ENCODE measurements around the gene JUNB. TPM values are rescaled to one million over a fixed set of nuclear protein-coding genes. Genes with fewer than 3 reads are reported as not detected.
A peak's percentile ranks its signal among the peaks of the same experiment; 100 is the strongest.

Gene JUNB
- polyA plus RNA-seq, 1 of the 3 experiments (the other 2 are of a cell fraction), result 224 TPM

DNA sequence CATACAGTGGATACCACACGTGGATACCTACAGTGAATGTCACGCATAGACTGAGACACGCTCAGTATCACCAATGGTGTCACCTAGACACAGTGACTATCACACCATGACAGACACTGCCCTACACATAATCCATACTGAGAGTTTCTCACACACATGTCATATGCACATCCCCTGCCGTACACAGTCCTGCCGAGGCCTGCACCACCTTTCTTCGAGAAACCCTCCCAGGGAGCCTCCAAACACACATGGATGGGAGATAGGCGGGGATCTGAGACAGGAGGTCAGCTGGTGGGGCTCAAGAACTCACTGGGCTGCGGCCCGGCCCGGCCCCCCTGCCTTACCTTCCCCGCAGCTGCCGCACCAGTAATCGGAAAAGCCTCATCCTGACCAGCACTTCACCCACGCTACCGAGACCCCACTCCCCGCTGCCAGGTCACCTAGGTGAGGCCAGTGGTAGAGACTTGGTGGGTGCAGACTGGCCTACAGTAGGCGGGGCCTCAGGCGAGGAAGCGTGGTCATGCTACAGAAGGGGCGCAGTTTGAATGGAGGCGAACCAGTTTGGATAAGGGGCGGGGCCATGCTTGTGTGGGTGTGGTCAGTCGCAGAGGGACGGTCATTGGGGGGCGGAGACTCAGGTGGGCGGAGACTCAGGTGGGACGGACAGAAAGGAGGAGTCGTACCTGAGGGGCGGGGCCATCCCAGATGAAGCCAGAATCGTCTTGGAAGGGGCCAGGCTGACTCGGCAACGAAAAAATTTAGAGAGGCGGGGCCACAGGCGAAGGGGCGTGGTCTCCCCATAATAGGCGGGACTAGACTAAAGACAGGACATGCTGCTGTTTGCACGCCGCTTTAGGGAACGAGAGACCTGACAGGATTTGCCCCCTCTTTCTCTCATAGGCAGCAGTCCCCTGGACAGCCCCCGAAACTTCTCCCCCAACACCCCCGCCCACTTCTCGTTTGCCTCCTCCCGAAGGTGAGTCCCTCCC lies 49.1 kb downstream of the JUNB start:
- H3K4me1 ChIP-seq (ENCODE audit: control insufficient read depth in 1 of 2, insufficient read depth in 2 of 2, low read depth in 1 of 2, low read length in 1 of 2), result peaks cover 0 to 36% of the 10 kb centered on the region in 2 experiments; a peak in 1 of 4 replicates
- no peaks in the 10 kb centered on the region for H3K27me3 ChIP-seq (ENCODE audit: insufficient read depth)
- H4K20me1 ChIP-seq (ENCODE audit: insufficient read depth), result no peaks in the 10 kb centered on the region
- ChIA-PET POLR2A (no interaction called here), CTCF (no interaction called here)
- H3F3A ChIP-seq (replicated peaks; ENCODE audit: insufficient read depth), result peaks cover 23% of the 10 kb centered on the region
- H3K9me3 ChIP-seq, result no peaks in the 10 kb centered on the region
- peak; percentile 35; the same call in 1 of the 2 replicates for TF ChIP-seq MXI1 (IDR thresholded peaks at IDR 0.05; ENCODE audit: low read depth, low read length)
- TF ChIP-seq, protein P1, sequence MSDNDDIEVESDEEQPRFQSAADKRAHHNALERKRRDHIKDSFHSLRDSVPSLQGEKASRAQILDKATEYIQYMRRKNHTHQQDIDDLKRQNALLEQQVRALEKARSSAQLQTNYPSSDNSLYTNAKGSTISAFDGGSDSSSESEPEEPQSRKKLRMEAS (IDR thresholded peaks at IDR 0.05; ENCODE audit: low read depth), result no peak
- H3K4me3 ChIP-seq (ENCODE audit: low read depth in 2 of 2, low read length in 1 of 2), result peak overlapping the region in 1 of 2 experiments; percentile 15; a peak in 1 of 4 replicates
- 60% methylated on average over 43 of the region's 43 CpGs for WGBS (ENCODE audit: low lambda C conversion rate)
- H2AFZ ChIP-seq (ENCODE audit: low read depth), result no peak overlapping the region
- H3K9me2 ChIP-seq, result no peaks in the 10 kb centered on the region
- no peak overlapping the region for H3K9ac ChIP-seq
- no peak overlapping the region; the same call in 1 of the 2 replicates for H3K4me2 ChIP-seq
- H3K36me3 ChIP-seq (replicated peaks in 1 of 2; ENCODE audit: control insufficient read depth in 1 of 2, insufficient read depth in 2 of 2, low read length in 1 of 2), result no peaks in the 10 kb centered on the region
- H3K27ac ChIP-seq (ENCODE audit: low read depth in 2 of 2, low read length in 1 of 2), result no peak overlapping the region
- DNase-seq, result peak; percentile 90
- H3K79me2 ChIP-seq (ENCODE audit: insufficient read depth), result no peaks in the 10 kb centered on the region

DNA sequence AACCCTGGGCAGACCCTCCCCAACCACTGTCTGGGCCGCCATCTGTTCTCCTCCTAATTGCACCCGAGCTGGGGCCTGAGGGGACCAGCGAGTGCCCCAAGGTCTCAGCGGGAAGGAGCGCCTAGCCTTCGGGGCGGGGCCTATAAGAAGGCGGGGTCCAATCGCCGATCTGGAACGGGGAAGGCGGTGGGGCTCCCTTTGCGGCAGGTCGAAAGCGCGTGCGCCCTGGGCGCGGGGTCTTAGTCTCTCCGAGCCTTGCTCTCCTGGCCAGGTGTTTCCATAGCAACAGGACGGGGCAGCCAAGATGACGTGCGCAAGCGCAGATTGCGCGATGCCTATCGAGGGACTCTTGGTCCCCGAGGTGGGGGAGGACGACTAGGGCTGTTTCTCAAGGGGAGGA lies 49.8 kb downstream of the JUNB start:
- H3K9ac ChIP-seq, result no peak overlapping the region
- ChIA-PET CTCF (interaction anchor here (0.8 to 1.2 kb wide), 3 partner anchors 13 to 124 kb away, joined by 3 to 4 read pairs (median 3); no protein-coding TSS in a partner anchor), POLR2A (no interaction called here)
- TF ChIP-seq, protein P2, sequence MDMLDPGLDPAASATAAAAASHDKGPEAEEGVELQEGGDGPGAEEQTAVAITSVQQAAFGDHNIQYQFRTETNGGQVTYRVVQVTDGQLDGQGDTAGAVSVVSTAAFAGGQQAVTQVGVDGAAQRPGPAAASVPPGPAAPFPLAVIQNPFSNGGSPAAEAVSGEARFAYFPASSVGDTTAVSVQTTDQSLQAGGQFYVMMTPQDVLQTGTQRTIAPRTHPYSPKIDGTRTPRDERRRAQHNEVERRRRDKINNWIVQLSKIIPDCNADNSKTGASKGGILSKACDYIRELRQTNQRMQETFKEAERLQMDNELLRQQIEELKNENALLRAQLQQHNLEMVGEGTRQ (IDR thresholded peaks at IDR 0.05; ENCODE audit: borderline replicate concordance, low read depth, low read length), result no peak
- TF ChIP-seq ELF1 (IDR thresholded peaks at IDR 0.05) (no peak), NRF1 (IDR thresholded peaks at IDR 0.05; ENCODE audit: low read depth, low read length) (peak; percentile 16; the same call in 1 of the 2 replicates), GABPA (IDR thresholded peaks at IDR 0.05; ENCODE audit: low read depth) (no peak), TEAD4 (IDR thresholded peaks at IDR 0.05; ENCODE audit: borderline replicate concordance, insufficient read depth) (no peak)
- TF ChIP-seq, protein P3, sequence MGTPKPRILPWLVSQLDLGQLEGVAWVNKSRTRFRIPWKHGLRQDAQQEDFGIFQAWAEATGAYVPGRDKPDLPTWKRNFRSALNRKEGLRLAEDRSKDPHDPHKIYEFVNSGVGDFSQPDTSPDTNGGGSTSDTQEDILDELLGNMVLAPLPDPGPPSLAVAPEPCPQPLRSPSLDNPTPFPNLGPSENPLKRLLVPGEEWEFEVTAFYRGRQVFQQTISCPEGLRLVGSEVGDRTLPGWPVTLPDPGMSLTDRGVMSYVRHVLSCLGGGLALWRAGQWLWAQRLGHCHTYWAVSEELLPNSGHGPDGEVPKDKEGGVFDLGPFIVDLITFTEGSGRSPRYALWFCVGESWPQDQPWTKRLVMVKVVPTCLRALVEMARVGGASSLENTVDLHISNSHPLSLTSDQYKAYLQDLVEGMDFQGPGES (IDR thresholded peaks at IDR 0.05; ENCODE audit: low read depth, low read length), result no peak
- DNase-seq, result peak; percentile 63
- H3K4me3 ChIP-seq (ENCODE audit: low read depth in 2 of 2, low read length in 1 of 2), result peak overlapping the region in 1 of 2 experiments; percentile 15; a peak in 1 of 4 replicates
- H3K4me2 ChIP-seq, result no peak overlapping the region; the same call in 1 of the 2 replicates
- H4K20me1 ChIP-seq (ENCODE audit: insufficient read depth), result no peaks in the 10 kb centered on the region
- no peaks in the 10 kb centered on the region for H3K36me3 ChIP-seq (replicated peaks in 1 of 2; ENCODE audit: control insufficient read depth in 1 of 2, insufficient read depth in 2 of 2, low read length in 1 of 2)
- no peak overlapping the region for H2AFZ ChIP-seq (ENCODE audit: low read depth)
- H3K9me3 ChIP-seq, result no peaks in the 10 kb centered on the region
- peaks cover 0 to 31% of the 10 kb centered on the region in 2 experiments; a peak in 1 of 4 replicates for H3K4me1 ChIP-seq (ENCODE audit: control insufficient read depth in 1 of 2, insufficient read depth in 2 of 2, low read depth in 1 of 2, low read length in 1 of 2)
- peaks cover 20% of the 10 kb centered on the region for H3F3A ChIP-seq (replicated peaks; ENCODE audit: insufficient read depth)
- 49% methylated on average over 29 of the region's 29 CpGs for WGBS (ENCODE audit: low lambda C conversion rate)
- H3K9me2 ChIP-seq, result no peaks in the 10 kb centered on the region
- no peaks in the 10 kb centered on the region for H3K27me3 ChIP-seq (ENCODE audit: insufficient read depth)
- H3K27ac ChIP-seq (ENCODE audit: low read depth in 2 of 2, low read length in 1 of 2), result no peak overlapping the region
- H3K79me2 ChIP-seq (ENCODE audit: insufficient read depth), result no peaks in the 10 kb centered on the region

Data from SK-N-SH (cell line).